ENCODE data around the gene PHACTR1.
"Not testable (repeated sequence)": the region's sequence is repeated elsewhere in the genome, so short reads cannot be mapped to it uniquely, and the experiment has no call there.

Gene PHACTR1

GRCh38 chr6:12716298-12716916 lies at the start of gene PHACTR1:
Gene PHACTR1, plus strand, starts transcription at chr6:12716767.
- no peak for DNase-seq (ENCODE audit: low spot score)

- DNase-seq (ENCODE audit: low spot score) = no peak
Observed at GRCh38 chr6:12666886-12667285, 49.7 kb upstream of the PHACTR1 start.

GRCh38 chr6:12675931-12676330 lies 40.6 kb upstream of the PHACTR1 start:
- no peak for DNase-seq (ENCODE audit: low spot score)

- DNase-seq (ENCODE audit: low spot score) = no peak
Observed at GRCh38 chr6:12679341-12679740, 37.2 kb upstream of the PHACTR1 start.

GRCh38 chr6:12693122-12693521 lies 23.4 kb upstream of the PHACTR1 start:
- DNase-seq (ENCODE audit: low spot score) = no peak

GRCh38 chr6:12698298-12698697 lies 18.3 kb upstream of the PHACTR1 start:
- no peak for DNase-seq (ENCODE audit: low spot score)

GRCh38 chr6:12704946-12705345 lies 11.6 kb upstream of the PHACTR1 start:
- no peak for DNase-seq (ENCODE audit: low spot score)

- no peak for DNase-seq (ENCODE audit: low spot score)
Observed at GRCh38 chr6:12709116-12709515, 7.5 kb upstream of the PHACTR1 start.

GRCh38 chr6:12709556-12710232 lies 6.9 kb upstream of the PHACTR1 start:
- no peak for DNase-seq (ENCODE audit: low spot score)

- DNase-seq (ENCODE audit: low spot score) = no peak
Observed at GRCh38 chr6:12710921-12711320, 5.6 kb upstream of the PHACTR1 start.

GRCh38 chr6:12714022-12714421 lies 2.5 kb upstream of the PHACTR1 start:
- DNase-seq (ENCODE audit: low spot score) = no peak

- DNase-seq (ENCODE audit: low spot score) = peak; percentile 3
Observed at GRCh38 chr6:12715437-12715836, 1.1 kb upstream of the PHACTR1 start.

- DNase-seq (ENCODE audit: low spot score) = no peak
Observed at GRCh38 chr6:12717356-12717755, 789 bp downstream of the PHACTR1 start.

- peak; percentile 5 for DNase-seq (ENCODE audit: low spot score)
Observed at GRCh38 chr6:12718015-12718414, 1.4 kb downstream of the PHACTR1 start.

- DNase-seq (ENCODE audit: low spot score) = no peak
Observed at GRCh38 chr6:12719017-12719416, 2.5 kb downstream of the PHACTR1 start.

- DNase-seq (ENCODE audit: low spot score) = no peak
Observed at GRCh38 chr6:12720310-12720709, 3.7 kb downstream of the PHACTR1 start.

GRCh38 chr6:12725263-12725662 lies 8.7 kb downstream of the PHACTR1 start:
- no peak for DNase-seq (ENCODE audit: low spot score)

GRCh38 chr6:12729467-12729866 lies 12.9 kb downstream of the PHACTR1 start:
- no peak for DNase-seq (ENCODE audit: low spot score)

- DNase-seq (ENCODE audit: low spot score) = not testable (repeated sequence)
Observed at GRCh38 chr6:12730809-12731208, 14.2 kb downstream of the PHACTR1 start.

- no peak for DNase-seq (ENCODE audit: low spot score)
Observed at GRCh38 chr6:12733876-12734275, 17.3 kb downstream of the PHACTR1 start.

GRCh38 chr6:12735786-12736185 lies 19.2 kb downstream of the PHACTR1 start:
- DNase-seq (ENCODE audit: low spot score) = no peak

- DNase-seq (ENCODE audit: low spot score) = no peak
Observed at GRCh38 chr6:12748411-12748810, 31.8 kb downstream of the PHACTR1 start.

- DNase-seq (ENCODE audit: low spot score) = no peak
Observed at GRCh38 chr6:12748815-12749521, 32.4 kb downstream of the PHACTR1 start.

Data from SW480 (cell line).